Fibroblast of the aortic adventitia (primary cell): ENCODE data around the gene FBXO5. TPM values are rescaled to one million over a fixed set of nuclear protein-coding genes. Genes with fewer than 3 reads are reported as not detected.
A peak's percentile ranks its signal among the peaks of the same experiment; 100 is the strongest.

Source experiments
- DNase-seq: peaks from one replicate; pipeline ENCODE4 v3.0.0-alpha.2; 2010; ENCODE audit warnings: low read depth
- H3K4me3 ChIP-seq: 2 replicates; pipeline ENCODE4 v1.5.1; 2011; ENCODE audit warnings: low read depth, mild to moderate bottlenecking, control low read depth, low read length, moderate library complexity
- total RNA-seq: library from RNA; depleted of rRNA; stranded (reverse); fragments of >200 nt; gene quantifications from 2 replicates; pipeline ENCODE4 v1.2.3, GENCODE V29; 2012; ENCODE audit warnings: low replicate concordance
- TF ChIP-seq, protein P1 (sequence below): IDR thresholded peaks from 2 replicates; pipeline ENCODE4 v1.5.1; 2011; ENCODE audit warnings: mild to moderate bottlenecking, low read length, control low read depth, inconsistent platforms; ENCODE audit not compliant: insufficient read depth

The FBXO5 gene
- total RNA-seq, 1 donor: 52.9 TPM

DNA sequence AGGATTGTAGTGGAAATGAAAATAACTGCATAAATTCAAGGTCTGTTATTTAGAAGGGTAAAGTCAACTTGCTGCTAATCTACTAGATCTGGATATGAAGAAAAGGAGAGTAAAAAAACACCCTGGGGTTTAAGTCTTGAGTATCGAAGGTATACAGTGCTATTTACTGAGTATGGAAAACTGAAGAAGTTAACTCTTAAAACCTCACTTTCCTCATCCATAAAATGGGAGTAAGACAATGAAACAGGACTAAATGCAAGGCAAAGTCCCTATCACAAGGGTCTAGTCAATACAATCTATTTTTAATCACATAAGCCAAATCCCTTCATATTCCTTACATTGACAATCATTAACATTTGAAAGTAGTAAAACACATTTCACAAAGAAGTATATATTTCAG lies 2.2 kb downstream of the FBXO5 start:
- peak overlapping the region; percentile 45 for H3K4me3 ChIP-seq
- DNase-seq: no peak
- TF ChIP-seq, protein P1, sequence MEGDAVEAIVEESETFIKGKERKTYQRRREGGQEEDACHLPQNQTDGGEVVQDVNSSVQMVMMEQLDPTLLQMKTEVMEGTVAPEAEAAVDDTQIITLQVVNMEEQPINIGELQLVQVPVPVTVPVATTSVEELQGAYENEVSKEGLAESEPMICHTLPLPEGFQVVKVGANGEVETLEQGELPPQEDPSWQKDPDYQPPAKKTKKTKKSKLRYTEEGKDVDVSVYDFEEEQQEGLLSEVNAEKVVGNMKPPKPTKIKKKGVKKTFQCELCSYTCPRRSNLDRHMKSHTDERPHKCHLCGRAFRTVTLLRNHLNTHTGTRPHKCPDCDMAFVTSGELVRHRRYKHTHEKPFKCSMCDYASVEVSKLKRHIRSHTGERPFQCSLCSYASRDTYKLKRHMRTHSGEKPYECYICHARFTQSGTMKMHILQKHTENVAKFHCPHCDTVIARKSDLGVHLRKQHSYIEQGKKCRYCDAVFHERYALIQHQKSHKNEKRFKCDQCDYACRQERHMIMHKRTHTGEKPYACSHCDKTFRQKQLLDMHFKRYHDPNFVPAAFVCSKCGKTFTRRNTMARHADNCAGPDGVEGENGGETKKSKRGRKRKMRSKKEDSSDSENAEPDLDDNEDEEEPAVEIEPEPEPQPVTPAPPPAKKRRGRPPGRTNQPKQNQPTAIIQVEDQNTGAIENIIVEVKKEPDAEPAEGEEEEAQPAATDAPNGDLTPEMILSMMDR: no peak

DNA sequence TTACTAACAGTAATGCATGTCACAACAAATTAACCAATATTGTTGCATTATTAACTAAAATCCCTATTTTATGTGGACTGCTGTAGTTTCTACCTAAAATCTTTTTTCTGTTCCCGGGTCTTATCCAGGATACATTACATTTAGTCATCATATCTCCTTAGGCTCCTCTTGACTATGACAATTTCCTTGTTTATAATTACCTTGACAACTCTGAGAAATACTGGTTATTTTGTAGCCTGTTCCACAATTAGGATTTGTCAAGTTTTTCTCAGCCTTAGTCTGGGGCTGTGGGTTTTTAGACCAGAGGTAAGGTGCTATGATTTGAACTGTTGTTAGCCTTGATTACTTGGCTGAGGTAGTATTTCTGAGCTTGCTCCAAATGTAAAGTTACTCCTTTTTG lies 3.7 kb downstream of the FBXO5 start:
- DNase-seq: no peak
- no peak overlapping the region for H3K4me3 ChIP-seq
- TF ChIP-seq, protein P1: no peak

DNA sequence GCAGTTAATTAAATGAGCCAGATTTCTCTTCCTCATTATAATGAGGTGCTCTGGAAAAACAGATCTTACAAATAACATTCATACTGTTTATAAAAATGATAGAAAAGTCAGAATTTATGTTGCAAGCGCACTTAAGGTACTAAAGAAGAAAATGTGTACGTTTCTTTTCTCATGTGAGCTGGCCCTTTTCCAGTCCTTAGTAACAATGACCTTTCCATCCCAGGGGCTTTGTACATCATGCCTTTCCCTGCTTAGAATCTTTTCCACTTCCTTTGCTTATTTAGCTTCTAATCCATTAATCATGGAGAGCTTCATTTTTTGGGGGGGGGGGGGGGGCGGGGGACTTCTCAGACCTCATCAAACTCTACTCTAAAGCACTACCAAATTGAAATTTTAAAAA lies 4.8 kb downstream of the FBXO5 start:
- no peak overlapping the region for H3K4me3 ChIP-seq
- DNase-seq: no peak
- TF ChIP-seq, protein P1: no peak

DNA sequence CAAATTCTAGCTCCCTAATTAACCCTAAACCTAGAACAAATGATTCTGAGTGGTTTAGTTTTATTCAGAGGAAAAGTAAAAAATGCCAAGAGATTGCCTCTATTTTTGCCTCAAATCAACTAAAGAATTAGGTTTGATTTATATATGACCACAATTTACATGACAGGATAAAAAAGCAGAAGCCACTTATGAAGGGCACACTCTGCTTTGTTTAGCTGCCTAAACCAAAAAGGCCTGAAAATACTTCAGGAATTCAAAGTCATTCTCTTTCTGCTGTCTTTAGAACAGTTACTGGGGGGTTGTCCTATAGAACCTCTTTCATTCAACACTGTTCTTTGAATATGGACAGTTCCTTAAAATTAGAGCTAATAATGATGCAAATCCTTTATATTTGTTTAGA lies 5.3 kb downstream of the FBXO5 start:
- DNase-seq: no peak
- TF ChIP-seq, protein P1: no peak
- no peak overlapping the region for H3K4me3 ChIP-seq

DNA sequence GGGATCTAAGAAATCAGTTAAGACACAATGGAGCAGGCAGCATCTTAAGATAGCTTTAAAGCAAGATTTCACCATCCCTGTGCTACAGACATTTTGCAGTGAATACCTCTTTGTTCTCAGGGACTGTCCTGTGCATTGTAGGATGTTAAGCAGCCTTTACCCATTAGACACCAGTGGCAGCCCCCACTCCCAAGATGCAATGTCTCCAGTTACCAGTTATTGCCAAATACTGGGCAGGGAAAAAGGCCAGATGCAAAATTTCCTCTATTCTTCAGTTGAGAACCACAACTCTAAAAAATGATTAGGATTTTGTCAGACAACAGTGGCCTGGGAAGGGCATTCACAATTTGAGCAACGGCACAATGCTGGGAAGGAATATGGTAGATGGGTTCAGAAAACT lies 6.1 kb downstream of the FBXO5 start:
- TF ChIP-seq, protein P1: no peak
- DNase-seq: no peak

DNA sequence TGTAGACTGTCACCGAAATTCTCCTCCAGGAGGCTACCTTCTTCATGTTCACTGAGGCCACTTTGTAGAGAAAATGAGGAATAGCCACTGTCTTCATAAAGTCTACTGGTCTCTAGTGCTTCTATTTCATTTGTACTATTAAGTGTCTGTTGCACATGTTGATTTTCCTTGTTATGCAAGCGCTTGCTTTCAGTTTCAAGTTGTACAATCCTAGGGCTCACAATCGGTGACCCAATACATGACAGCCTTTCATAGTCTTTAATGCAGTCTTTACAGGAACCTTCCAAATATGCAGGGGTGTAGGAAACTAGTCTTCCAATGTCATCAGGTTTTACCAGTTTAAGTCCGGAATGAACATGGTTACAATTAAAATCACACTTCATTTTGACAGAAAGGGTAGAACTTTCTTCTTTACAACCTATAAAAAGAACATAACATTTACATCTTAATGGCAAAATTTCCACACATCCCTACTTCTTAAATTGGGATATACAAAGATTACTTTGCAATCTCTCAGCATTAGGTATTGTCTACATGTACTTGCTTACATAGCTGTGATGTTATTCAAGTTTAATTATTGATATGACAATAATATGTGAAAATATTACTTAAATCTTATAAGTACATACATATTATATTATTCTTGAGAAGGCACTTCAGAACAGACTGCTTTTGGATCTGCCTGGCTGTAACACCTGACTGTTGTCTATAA lies 7.5 kb downstream of the FBXO5 start:
- TF ChIP-seq, protein P1: no peak
- H3K4me3 ChIP-seq: no peak overlapping the region
- no peak for DNase-seq

More for the DNA sequence above, 6.1 kb downstream of the FBXO5 start:
- H3K4me3 ChIP-seq: no peak overlapping the region

DNA sequence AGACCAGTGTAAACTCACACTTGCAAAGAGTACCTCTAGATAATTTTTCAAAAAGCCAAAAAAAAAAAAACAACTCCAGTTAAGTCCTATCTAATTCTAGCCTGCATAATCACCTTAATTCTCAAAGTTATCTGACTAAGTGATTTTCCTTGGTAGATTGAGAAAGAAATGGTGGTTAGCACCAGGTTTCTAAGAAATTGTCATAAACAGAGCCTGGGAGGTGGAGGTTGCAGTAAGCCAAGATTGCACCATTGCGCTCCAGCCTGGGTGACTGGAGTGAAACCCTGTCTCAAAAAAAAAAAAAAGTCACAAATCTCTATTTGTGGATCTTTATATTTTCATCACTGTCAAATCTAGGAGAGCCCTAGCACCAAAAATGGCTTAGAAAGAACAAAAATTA lies 8.9 kb downstream of the FBXO5 start:
- no peak overlapping the region for H3K4me3 ChIP-seq
- no peak for DNase-seq
- TF ChIP-seq, protein P1: no peak
